MM.1S (cell line): Measurements from ENCODE around the gene KCNS1.
"Not testable (repeated sequence)": the region's sequence is repeated elsewhere in the genome, so short reads cannot be mapped to it uniquely, and the experiment has no call there.

Source experiments
- DNase-seq: peaks from one replicate; pipeline ENCODE4 v3.0.0-alpha.2; 2015
- H2AFZ ChIP-seq: fragments of 300-600 bp; sonication (generic); 2 replicates; pipeline ENCODE4 v1.6.0; 2016; ENCODE audit warnings: antibody characterized with exemption, low read length
- H3F3A ChIP-seq: fragments of 300-600 bp; sonication (generic); 2 replicates; pipeline ENCODE4 v1.6.1; 2016; ENCODE audit warnings: mild to moderate bottlenecking, antibody characterized with exemption, low read length, moderate library complexity, mixed read lengths; ENCODE audit not compliant: insufficient read depth
- H3K27ac ChIP-seq: fragments of 300-600 bp; sonication (generic); 2 replicates; pipeline ENCODE4 v1.5.1; 2016; ENCODE audit warnings: mild to moderate bottlenecking, low read length
- H3K27me3 ChIP-seq: fragments of 300-600 bp; sonication (generic); replicated peaks from 2 replicates; pipeline ENCODE4 v1.6.0; 2016; ENCODE audit warnings: low read length; ENCODE audit not compliant: insufficient read depth
- H3K36me3 ChIP-seq: fragments of 300-600 bp; sonication (generic); replicated peaks from 2 replicates; pipeline ENCODE4 v1.6.1; 2016; ENCODE audit warnings: mild to moderate bottlenecking, low read length, mixed read lengths; ENCODE audit not compliant: insufficient read depth
- H3K4me1 ChIP-seq: fragments of 300-600 bp; sonication (generic); 2 replicates; pipeline ENCODE4 v1.6.1; 2016; ENCODE audit warnings: low read length, mixed read lengths
- H3K4me2 ChIP-seq: fragments of 300-600 bp; sonication (generic); 2 replicates; pipeline ENCODE4 v1.6.0; 2016; ENCODE audit warnings: low read depth, low read length
- H3K4me3 ChIP-seq: fragments of 300-600 bp; sonication (generic); 2 replicates; pipeline ENCODE4 v1.5.1; 2016; ENCODE audit warnings: low read length, mixed read lengths
- H3K79me2 ChIP-seq: fragments of 300-600 bp; sonication (generic); 2 replicates; pipeline ENCODE4 v1.6.1; 2016; ENCODE audit warnings: mixed run types, low read length, mixed read lengths
- H3K9ac ChIP-seq: fragments of 300-600 bp; sonication (generic); 2 replicates; pipeline ENCODE4 v1.6.1; 2016; ENCODE audit warnings: low read length, mixed read lengths
- H3K9me2 ChIP-seq: fragments of 300-600 bp; sonication (generic); replicated peaks from 2 replicates; pipeline ENCODE4 v1.6.1; 2016; ENCODE audit warnings: mild to moderate bottlenecking, low read length, mixed read lengths; ENCODE audit not compliant: insufficient read depth
- H3K9me3 ChIP-seq: fragments of 300-600 bp; sonication (generic); replicated peaks from 2 replicates; pipeline ENCODE4 v1.6.1; 2016; ENCODE audit warnings: mild to moderate bottlenecking, low read length, mixed read lengths; ENCODE audit not compliant: insufficient read depth
- H4K20me1 ChIP-seq: fragments of 300-600 bp; sonication (generic); 2 replicates; pipeline ENCODE4 v1.6.1; 2016; ENCODE audit warnings: mild to moderate bottlenecking, low read length, moderate library complexity, mixed read lengths; ENCODE audit not compliant: insufficient read depth
- CTCF ChIP-seq: fragments of 300-600 bp; sonication (generic); IDR thresholded peaks from 2 replicates; pipeline ENCODE4 v1.5.1; 2016; ENCODE audit warnings: antibody characterized with exemption, low read length, mixed read lengths
- EZH2 ChIP-seq: fragments of 300-600 bp; sonication (generic); optimal IDR thresholded peaks from 2 replicates; pipeline ENCODE3; 2017; ENCODE audit warnings: low read depth, mild to moderate bottlenecking, antibody characterized with exemption, low read length, mixed read lengths
- EZH2phosphoT487 ChIP-seq: fragments of 300-600 bp; sonication (generic); IDR thresholded peaks from 2 replicates; pipeline ENCODE4 v1.6.1; 2018; ENCODE audit warnings: antibody characterized with exemption, low read length

Gene KCNS1

DNA sequence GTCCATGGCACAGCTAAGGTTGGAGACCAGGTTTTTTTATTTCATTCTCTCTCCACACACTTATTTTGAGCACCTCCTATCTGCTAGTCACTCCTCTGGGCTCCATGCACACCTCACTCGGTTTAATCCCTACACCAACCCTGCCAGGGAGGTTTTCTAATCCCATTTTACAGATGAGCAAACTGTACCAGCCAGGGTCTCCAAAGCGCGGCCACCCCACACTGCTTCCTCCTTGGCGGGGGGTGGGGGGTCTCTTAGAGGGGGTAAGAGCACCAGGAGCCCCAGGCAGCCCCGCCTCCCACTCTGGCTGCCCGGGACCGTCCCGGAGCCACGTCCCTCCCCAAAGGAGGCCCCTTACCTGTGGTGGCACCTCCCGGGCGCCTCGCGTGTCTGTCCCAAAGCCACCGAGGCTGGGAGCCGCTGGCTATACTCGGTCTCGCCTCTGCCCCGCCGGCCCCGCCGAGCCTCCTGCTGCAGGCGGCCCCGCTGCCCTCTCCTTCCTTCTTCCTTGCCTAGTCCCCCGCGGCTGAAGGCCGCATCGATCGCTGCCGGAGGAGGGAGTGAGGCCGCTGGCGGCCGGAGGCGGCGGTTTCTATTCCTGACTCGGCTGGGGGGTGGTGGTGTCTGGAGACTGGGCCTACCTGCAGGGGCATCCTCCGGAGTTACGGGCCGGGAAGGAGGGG, at the start of gene KCNS1:
KCNS1 (minus strand) TSS at position 565 of the 683 bp plus-strand sequence. CDS start 1,891 bp downstream, outside the sequence.
- no peaks in the 10 kb centered on the region for H3K9me2 ChIP-seq
- H3K36me3 ChIP-seq, result no peaks in the 10 kb centered on the region
- H3K79me2 ChIP-seq, result no peaks in the 10 kb centered on the region
- H4K20me1 ChIP-seq, result no peaks in the 10 kb centered on the region
- H3K9ac ChIP-seq, result no peak within 1 kb of the TSS
- no peaks in the 10 kb centered on the region for H3K27me3 ChIP-seq
- DNase-seq, result no peak
- H3F3A ChIP-seq, result no peaks in the 10 kb centered on the region
- H3K4me2 ChIP-seq, result peak within 1 kb of the TSS; percentile 50; the same call in 1 of the 2 replicates
- no peak within 1 kb of the TSS for H3K27ac ChIP-seq
- no peaks in the 10 kb centered on the region for H3K4me1 ChIP-seq
- H2AFZ ChIP-seq, result no peak within 1 kb of the TSS
- peak within 1 kb of the TSS; percentile 18 for H3K4me3 ChIP-seq
- H3K9me3 ChIP-seq, result no peaks in the 10 kb centered on the region
- no peak for TF ChIP-seq CTCF
- TF ChIP-seq EZH2phosphoT487, result no peak
- TF ChIP-seq EZH2, result no peak

GRCh38 chr20:45149062-45149461, 48.1 kb upstream of the KCNS1 start:
- Histone ChIP-seq H3K4me3 (no peak overlapping the region), H3K27ac (no peak overlapping the region), H3K9me3 (no peaks in the 10 kb centered on the region), H3K4me2 (no peak overlapping the region), H3K27me3 (no peaks in the 10 kb centered on the region), H3K4me1 (no peaks in the 10 kb centered on the region), H3K36me3 (no peaks in the 10 kb centered on the region), H2AFZ (no peak overlapping the region), H3K9ac (no peak overlapping the region), H3K79me2 (no peaks in the 10 kb centered on the region), H3F3A (no peaks in the 10 kb centered on the region), H3K9me2 (no peaks in the 10 kb centered on the region), H4K20me1 (no peaks in the 10 kb centered on the region)
- TF ChIP-seq EZH2phosphoT487, result no peak
- TF ChIP-seq CTCF, result no peak
- no peak for TF ChIP-seq EZH2
- no peak for DNase-seq

GRCh38 chr20:45140836-45141235, 39.9 kb upstream of the KCNS1 start:
- no peak overlapping the region for H2AFZ ChIP-seq
- TF ChIP-seq EZH2 (no peak), EZH2phosphoT487 (no peak), CTCF (no peak)
- H3K27me3 ChIP-seq, result no peaks in the 10 kb centered on the region
- no peak for DNase-seq
- H3K4me3 ChIP-seq, result no peak overlapping the region
- no peak overlapping the region for H3K27ac ChIP-seq
- no peaks in the 10 kb centered on the region for H3K9me2 ChIP-seq
- no peak overlapping the region for H3K4me2 ChIP-seq
- H3K79me2 ChIP-seq, result no peaks in the 10 kb centered on the region
- no peaks in the 10 kb centered on the region for H4K20me1 ChIP-seq
- H3K36me3 ChIP-seq, result no peaks in the 10 kb centered on the region
- no peaks in the 10 kb centered on the region for H3K4me1 ChIP-seq
- H3F3A ChIP-seq, result no peaks in the 10 kb centered on the region
- H3K9me3 ChIP-seq, result no peaks in the 10 kb centered on the region
- H3K9ac ChIP-seq, result no peak overlapping the region

DNA sequence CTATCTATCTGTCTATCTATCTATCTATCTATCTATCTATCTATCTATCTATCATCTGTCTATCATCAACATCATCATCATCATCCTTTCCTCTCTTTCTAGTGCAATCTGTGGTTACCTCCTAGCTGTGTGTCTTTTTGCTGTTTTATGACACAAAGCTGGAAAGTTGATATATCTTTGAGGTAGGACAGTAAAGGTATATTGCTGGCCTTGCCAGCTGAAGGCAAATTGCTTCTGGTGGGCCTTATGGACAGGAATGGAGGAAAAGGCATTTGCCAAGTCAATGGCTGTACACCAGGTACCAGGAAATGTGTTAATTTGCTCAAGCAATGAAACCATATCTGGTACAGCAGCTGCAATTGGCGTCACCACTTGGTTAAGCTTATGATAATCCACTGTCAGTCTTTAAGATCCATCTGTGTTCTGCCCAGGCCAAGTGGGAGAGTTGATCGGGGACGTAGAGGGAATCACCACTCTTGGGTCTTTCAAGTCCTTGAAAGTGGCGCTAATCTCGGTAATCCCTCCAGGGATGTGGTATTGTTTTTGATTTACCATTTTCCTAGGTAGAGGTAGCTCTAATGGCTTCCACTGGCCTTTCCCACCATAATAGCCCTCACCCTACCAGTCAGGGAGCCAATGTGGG, 38.9 kb upstream of the KCNS1 start:
- DNase-seq, H3K9ac ChIP-seq, H3K4me3 ChIP-seq, H3K27ac ChIP-seq, H3K9me3 ChIP-seq, H3K9me2 ChIP-seq, H2AFZ ChIP-seq, H3K27me3 ChIP-seq, H3K4me2 ChIP-seq, H3K79me2 ChIP-seq, H4K20me1 ChIP-seq, H3K4me1 ChIP-seq, H3K36me3 ChIP-seq, H3F3A ChIP-seq: not testable (repeated sequence)
